Hematopoietic multipotent progenitor cell (in vitro differentiated cells): ENCODE results near the gene ERC2. TPM values are rescaled to one million over a fixed set of nuclear protein-coding genes. Genes with fewer than 3 reads are reported as not detected.

Experiments
- DNase-seq, 3 donors: peaks; one replicate each; pipeline ENCODE4 v3.0.0-alpha.2; 2011 to 2015; ENCODE audit warnings: low read depth in 2 of 3, low spot score in 2 of 3
- total RNA-seq: library from RNA; depleted of rRNA; stranded (reverse); fragments of >200 nt; gene quantifications from one replicate; pipeline ENCODE4 v1.2.3, GENCODE V29; 2012

ERC2 gene
- total RNA-seq, 1 donor: 0.54 TPM

GRCh38 chr3:55557549-55557948, 910.7 kb downstream of the ERC2 start:
- DNase-seq: no peak

GRCh38 chr3:55556619-55557537, 911.4 kb downstream of the ERC2 start:
- DNase-seq: no peak

GRCh38 chr3:55555873-55556618, 912.2 kb downstream of the ERC2 start:
- no peak for DNase-seq

- peak in 2 of 3 donors; percentile 12 to 26 for DNase-seq
Observed at GRCh38 chr3:55554634-55555425, 913.4 kb downstream of the ERC2 start.

- no peak for DNase-seq
Observed at GRCh38 chr3:55551644-55552043, 916.6 kb downstream of the ERC2 start.

- DNase-seq: no peak
Observed at GRCh38 chr3:55549177-55549576, 919.1 kb downstream of the ERC2 start.

- DNase-seq: no peak
Observed at GRCh38 chr3:55546866-55547669, 921.2 kb downstream of the ERC2 start.

- no peak for DNase-seq
Observed at GRCh38 chr3:55545995-55546394, 922.3 kb downstream of the ERC2 start.

- DNase-seq: no peak
Observed at GRCh38 chr3:55544219-55544618, 924.0 kb downstream of the ERC2 start.

GRCh38 chr3:55543181-55543614, 925.1 kb downstream of the ERC2 start:
- no peak for DNase-seq

- no peak for DNase-seq
Observed at GRCh38 chr3:55541456-55541855, 926.8 kb downstream of the ERC2 start.

GRCh38 chr3:55541016-55541415, 927.3 kb downstream of the ERC2 start:
- DNase-seq: no peak

GRCh38 chr3:55540579-55540978, 927.7 kb downstream of the ERC2 start:
- no peak for DNase-seq

- no peak for DNase-seq
Observed at GRCh38 chr3:55538158-55538557, 930.1 kb downstream of the ERC2 start.

- no peak for DNase-seq
Observed at GRCh38 chr3:55537563-55537962, 930.7 kb downstream of the ERC2 start.

GRCh38 chr3:55537129-55537528, 931.1 kb downstream of the ERC2 start:
- no peak for DNase-seq

GRCh38 chr3:55534876-55535275, 933.4 kb downstream of the ERC2 start:
- DNase-seq: no peak

GRCh38 chr3:55532806-55533205, 935.5 kb downstream of the ERC2 start:
- no peak for DNase-seq

GRCh38 chr3:55531321-55531720, 936.9 kb downstream of the ERC2 start:
- DNase-seq: no peak

GRCh38 chr3:55527361-55527760, 940.9 kb downstream of the ERC2 start:
- DNase-seq: no peak
